ENCODE results near the gene GALNTL6. TPM values are rescaled to one million over a fixed set of nuclear protein-coding genes. Genes with fewer than 3 reads are reported as not detected.

Gene GALNTL6
- total and polyA plus RNA-seq, 7 donors, result 0.14 to 2.5 (median 0.42) TPM; not detected in 1

DNA sequence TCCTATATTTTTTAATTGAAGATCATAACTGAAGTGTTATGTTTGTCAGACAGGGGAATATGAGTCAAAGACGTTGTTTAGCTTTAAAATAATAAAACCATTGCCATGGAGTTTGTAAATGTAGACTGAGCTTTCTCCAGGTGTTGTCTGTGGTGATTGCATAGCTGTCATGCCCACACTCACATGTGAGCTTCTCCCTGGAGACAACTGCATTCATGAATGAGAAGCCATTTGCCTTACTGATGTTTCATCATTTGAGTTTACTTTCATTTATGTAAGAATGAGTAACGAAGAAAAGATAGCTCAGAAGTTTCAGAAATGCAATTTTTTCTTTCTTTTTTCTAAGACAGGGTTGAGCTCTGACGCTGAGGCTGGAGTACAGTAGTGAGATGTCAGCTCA lies 339.1 kb downstream of the GALNTL6 start:
- intact Hi-C loops (cut with DNase I), result no loop called here
- Histone ChIP-seq H3K36me3 (no peaks in the 10 kb centered on the region), H3K27me3 (no peaks in the 10 kb centered on the region), H3K4me3 (no peak overlapping the region), H3K9me3 (no peaks in the 10 kb centered on the region), H3K27ac (no peak overlapping the region), H3K4me1 (no peaks in the 10 kb centered on the region)
- WGBS, 2 donors, result 43 to 68% methylated on average over 3 of the region's 3 CpGs
- DNase-seq, result no peak
- TF ChIP-seq, protein P1, sequence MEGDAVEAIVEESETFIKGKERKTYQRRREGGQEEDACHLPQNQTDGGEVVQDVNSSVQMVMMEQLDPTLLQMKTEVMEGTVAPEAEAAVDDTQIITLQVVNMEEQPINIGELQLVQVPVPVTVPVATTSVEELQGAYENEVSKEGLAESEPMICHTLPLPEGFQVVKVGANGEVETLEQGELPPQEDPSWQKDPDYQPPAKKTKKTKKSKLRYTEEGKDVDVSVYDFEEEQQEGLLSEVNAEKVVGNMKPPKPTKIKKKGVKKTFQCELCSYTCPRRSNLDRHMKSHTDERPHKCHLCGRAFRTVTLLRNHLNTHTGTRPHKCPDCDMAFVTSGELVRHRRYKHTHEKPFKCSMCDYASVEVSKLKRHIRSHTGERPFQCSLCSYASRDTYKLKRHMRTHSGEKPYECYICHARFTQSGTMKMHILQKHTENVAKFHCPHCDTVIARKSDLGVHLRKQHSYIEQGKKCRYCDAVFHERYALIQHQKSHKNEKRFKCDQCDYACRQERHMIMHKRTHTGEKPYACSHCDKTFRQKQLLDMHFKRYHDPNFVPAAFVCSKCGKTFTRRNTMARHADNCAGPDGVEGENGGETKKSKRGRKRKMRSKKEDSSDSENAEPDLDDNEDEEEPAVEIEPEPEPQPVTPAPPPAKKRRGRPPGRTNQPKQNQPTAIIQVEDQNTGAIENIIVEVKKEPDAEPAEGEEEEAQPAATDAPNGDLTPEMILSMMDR (IDR thresholded peaks at IDR 0.05), result no peak
- TF ChIP-seq POLR2AphosphoS5 (IDR thresholded peaks at IDR 0.05) (no peak), POLR2A (IDR thresholded peaks at IDR 0.05) (no peak), EP300 (IDR thresholded peaks at IDR 0.05) (no peak)

DNA sequence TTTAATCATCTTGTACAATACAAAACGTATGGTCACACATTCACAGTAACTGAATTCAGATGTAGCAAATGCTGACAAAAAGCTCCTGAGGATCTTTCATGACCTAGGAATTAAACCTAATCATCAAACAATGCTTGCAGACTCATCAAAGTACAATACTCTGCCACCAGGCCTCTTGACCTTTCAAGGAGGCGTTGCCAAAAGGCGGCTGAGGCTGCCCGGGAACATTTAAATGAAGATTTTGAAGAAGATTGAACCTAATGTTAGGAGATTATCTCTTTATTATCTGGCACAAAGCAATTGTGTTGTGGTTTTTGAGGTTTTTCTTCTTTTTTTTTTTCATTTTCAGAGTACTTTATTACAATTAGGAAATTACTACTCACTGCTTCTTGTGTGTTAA lies 340.5 kb downstream of the GALNTL6 start:
- Histone ChIP-seq H3K4me1 (no peaks in the 10 kb centered on the region), H3K4me3 (no peak overlapping the region), H3K27me3 (no peaks in the 10 kb centered on the region), H3K27ac (no peak overlapping the region), H3K9me3 (no peaks in the 10 kb centered on the region), H3K36me3 (no peaks in the 10 kb centered on the region)
- intact Hi-C loops (cut with DNase I), result no loop called here
- TF ChIP-seq POLR2A (IDR thresholded peaks at IDR 0.05) (no peak), EP300 (IDR thresholded peaks at IDR 0.05) (no peak)
- DNase-seq, result no peak
- WGBS, 2 donors, result 72 to 81% methylated on average over 4 of the region's 4 CpGs

DNA sequence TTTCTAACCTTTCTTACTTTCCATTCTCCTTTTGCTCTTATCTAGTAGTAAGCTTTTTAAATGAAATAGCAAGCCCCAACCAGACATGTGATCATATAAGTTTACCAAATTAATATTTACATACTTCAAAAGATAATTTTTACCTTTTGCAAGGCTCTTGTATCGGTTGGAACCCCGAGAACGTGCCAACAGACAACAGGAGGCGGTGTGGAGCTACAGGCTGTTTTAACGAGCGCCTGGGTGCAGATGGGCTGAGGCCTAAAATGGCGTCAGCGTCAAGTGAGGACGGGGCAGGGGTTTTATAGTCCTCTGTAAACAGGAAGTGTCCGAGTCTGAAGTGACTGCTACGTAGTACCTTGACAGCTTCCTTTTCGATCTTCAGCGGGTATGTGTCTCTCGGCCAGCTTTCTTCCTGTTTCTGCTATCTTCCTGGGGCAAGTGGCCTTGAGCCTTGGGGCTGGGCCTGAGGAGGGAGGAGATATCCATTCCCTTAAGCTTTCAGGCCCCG lies 342.7 kb downstream of the GALNTL6 start:
- DNase-seq, result no peak
- intact Hi-C loops (cut with DNase I), result no loop called here
- WGBS, 2 donors, result 81 to 86% methylated on average over 15 of the region's 15 CpGs
- H3K4me1 ChIP-seq, result no peaks in the 10 kb centered on the region
- no peaks in the 10 kb centered on the region for H3K27me3 ChIP-seq
- no peak overlapping the region for H3K27ac ChIP-seq
- no peaks in the 10 kb centered on the region for H3K9me3 ChIP-seq
- H3K36me3 ChIP-seq, result no peaks in the 10 kb centered on the region
- H3K4me3 ChIP-seq, result no peak overlapping the region
- TF ChIP-seq, protein P1 (IDR thresholded peaks at IDR 0.05), result no peak
- TF ChIP-seq POLR2A (IDR thresholded peaks at IDR 0.05), result no peak
- no peak for TF ChIP-seq POLR2AphosphoS5 (IDR thresholded peaks at IDR 0.05)
- TF ChIP-seq EP300 (IDR thresholded peaks at IDR 0.05), result no peak

DNA sequence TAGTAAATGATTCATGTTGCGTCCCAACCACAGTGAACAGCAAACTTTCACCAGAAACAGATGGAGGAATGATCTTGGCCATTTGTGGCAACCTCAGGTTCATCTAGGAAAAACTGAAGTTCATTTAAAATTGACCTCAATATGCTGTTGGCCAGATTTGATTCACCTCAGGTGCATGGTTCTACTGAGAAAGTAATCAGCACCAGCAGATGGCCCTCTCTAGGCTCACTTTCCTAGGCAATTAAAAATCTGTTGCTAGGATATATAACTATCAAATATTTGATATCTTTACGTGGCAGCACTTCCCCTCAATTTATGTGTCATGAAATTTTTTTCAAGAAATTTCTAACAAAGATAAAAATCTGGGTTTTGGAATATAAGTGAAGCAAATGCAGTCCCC lies 344.7 kb downstream of the GALNTL6 start:
- Histone ChIP-seq H3K36me3 (no peaks in the 10 kb centered on the region), H3K27ac (no peak overlapping the region), H3K27me3 (no peaks in the 10 kb centered on the region), H3K4me3 (no peak overlapping the region), H3K4me1 (no peaks in the 10 kb centered on the region), H3K9me3 (no peaks in the 10 kb centered on the region)
- TF ChIP-seq, protein P1 (IDR thresholded peaks at IDR 0.05), result no peak
- no peak for TF ChIP-seq POLR2A (IDR thresholded peaks at IDR 0.05)
- no peak for TF ChIP-seq POLR2AphosphoS5 (IDR thresholded peaks at IDR 0.05)
- TF ChIP-seq EP300 (IDR thresholded peaks at IDR 0.05), result no peak
- intact Hi-C loops (cut with DNase I), result no loop called here
- WGBS, 2 donors, result 43 to 63% methylated on average over 2 of the region's 2 CpGs
- no peak for DNase-seq

DNA sequence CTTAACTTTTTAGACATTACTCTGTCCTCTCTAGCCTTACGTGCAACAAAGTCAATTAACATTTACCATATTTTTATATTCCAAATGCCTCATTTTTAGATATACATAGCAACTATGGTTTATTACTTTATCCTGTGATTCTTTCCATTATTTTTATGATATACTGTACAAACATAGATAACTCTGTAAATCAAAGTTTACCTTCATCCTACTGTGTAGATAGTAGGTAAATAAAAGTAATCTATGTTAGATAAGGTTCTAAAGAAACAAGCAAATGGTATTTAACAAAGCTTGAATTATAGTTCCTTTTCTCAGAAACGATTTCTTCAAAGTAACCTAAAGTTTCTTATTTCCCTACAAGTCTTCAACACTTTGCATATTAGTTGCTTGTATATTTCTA lies 350.0 kb downstream of the GALNTL6 start:
- TF ChIP-seq, protein P1 (IDR thresholded peaks at IDR 0.05), result no peak
- no peak for TF ChIP-seq POLR2A (IDR thresholded peaks at IDR 0.05)
- no peak for TF ChIP-seq POLR2AphosphoS5 (IDR thresholded peaks at IDR 0.05)
- TF ChIP-seq EP300 (IDR thresholded peaks at IDR 0.05), result no peak
- no peak for DNase-seq
- H3K27ac ChIP-seq, result no peak overlapping the region
- no peaks in the 10 kb centered on the region for H3K4me1 ChIP-seq
- no peaks in the 10 kb centered on the region for H3K36me3 ChIP-seq
- H3K27me3 ChIP-seq, result no peaks in the 10 kb centered on the region
- WGBS, 2 donors, result 13 to 51% methylated on average over 2 of the region's 2 CpGs
- H3K9me3 ChIP-seq, result no peaks in the 10 kb centered on the region
- intact Hi-C loops (cut with DNase I), result no loop called here
- no peak overlapping the region for H3K4me3 ChIP-seq
